ENCODE measurements around the gene CXCR4.
A peak's percentile ranks its signal among the peaks of the same experiment; 100 is the strongest.

CXCR4 gene

GRCh38 chr2:136131961-136132824 is 14.2 kb upstream of the CXCR4 start:
- peak; percentile 80 to 95 (median 84) for DNase-seq

- peak in 1 of 4 experiments; percentile 31 for DNase-seq
These were observed 13.6 kb upstream of the CXCR4 start for GRCh38 chr2:136131484-136131960.

- DNase-seq, result no peak
These were observed 12.6 kb upstream of the CXCR4 start for GRCh38 chr2:136130511-136130910.

GRCh38 chr2:136130045-136130444 is 12.1 kb upstream of the CXCR4 start:
- no peak for DNase-seq

- DNase-seq, result peak in 1 of 4 experiments; percentile 52
These were observed 11.7 kb upstream of the CXCR4 start for GRCh38 chr2:136129601-136130000.

- no peak for DNase-seq
These were observed 11.0 kb upstream of the CXCR4 start for GRCh38 chr2:136128905-136129304.

GRCh38 chr2:136128366-136128765 is 10.4 kb upstream of the CXCR4 start:
- DNase-seq, result no peak

- DNase-seq, result no peak
These were observed 9.4 kb upstream of the CXCR4 start for GRCh38 chr2:136127356-136127755.

GRCh38 chr2:136126421-136126926 is 8.5 kb upstream of the CXCR4 start:
- no peak for DNase-seq

- no peak for DNase-seq
These were observed 8.1 kb upstream of the CXCR4 start for GRCh38 chr2:136126021-136126420.

- DNase-seq, result no peak
These were observed 7.3 kb upstream of the CXCR4 start for GRCh38 chr2:136125236-136125635.

GRCh38 chr2:136124805-136125204 is 6.9 kb upstream of the CXCR4 start:
- no peak for DNase-seq

- peak; percentile 61 to 86 (median 72) for DNase-seq
These were observed 4.7 kb upstream of the CXCR4 start for GRCh38 chr2:136122661-136123060.

GRCh38 chr2:136121204-136121910 is 3.4 kb upstream of the CXCR4 start:
- peak in 3 of 4 experiments; percentile 25 to 69 (median 52) for DNase-seq

- DNase-seq, result no peak
These were observed 2.0 kb upstream of the CXCR4 start for GRCh38 chr2:136119717-136120675.

GRCh38 chr2:136118819-136119716 is 1.1 kb upstream of the CXCR4 start:
- DNase-seq, result peak; percentile 82 to 91 (median 86)

GRCh38 chr2:136117391-136117841 is 533 bp downstream of the CXCR4 start:
- DNase-seq, result peak; percentile 71 to 86 (median 77)

GRCh38 chr2:136116813-136117390 is 1.0 kb downstream of the CXCR4 start:
- peak; percentile 56 to 78 (median 72) for DNase-seq

- DNase-seq, result peak; percentile 85 to 92 (median 91)
These were observed 1.7 kb downstream of the CXCR4 start for GRCh38 chr2:136116151-136116812.
